Psoas muscle (tissue), 8 donors: Measurements from ENCODE around the gene KYAT1. TPM values are rescaled to one million over a fixed set of nuclear protein-coding genes. Genes with fewer than 3 reads are reported as not detected.

Experiments used
- ATAC-seq, 4 donors: fragments of 200-7000 bp; cut with Tn5 transposase; one replicate each; pipeline ENCODE4 v1.9.1; 2020; ENCODE audit warnings: moderate library complexity in 3 of 4, mild to moderate bottlenecking in 2 of 4
- DNase-seq, 2 donors: peaks; one replicate each; pipeline ENCODE4 v3.0.0-alpha.2; 2020
- H3K27ac ChIP-seq: fragments of 200-600 bp; one replicate; pipeline ENCODE4 v1.8.0; 2022
- H3K27me3 ChIP-seq, 3 donors: fragments of 200-600 bp in 1 of 3; one replicate each; pipeline versions ENCODE4 v1.6.1 to v1.8.0; 2013 to 2022; ENCODE audit warnings: low read length in 2 of 3, mild to moderate bottlenecking in 2 of 3, moderate library complexity in 1 of 3; ENCODE audit not compliant: insufficient read depth in 3 of 3
- H3K36me3 ChIP-seq, 2 donors: fragments of 200-600 bp in 1 of 2; one replicate each; pipeline versions ENCODE4 v1.6.1 to v1.8.0; 2013 to 2022; ENCODE audit warnings: low read depth in 1 of 2, mild to moderate bottlenecking in 1 of 2, moderate library complexity in 1 of 2; ENCODE audit not compliant: insufficient read depth in 1 of 2
- H3K4me1 ChIP-seq: fragments of 200-600 bp; one replicate; pipeline ENCODE4 v1.8.0; 2022
- H3K4me3 ChIP-seq: fragments of 200-600 bp; one replicate; pipeline ENCODE4 v1.8.0; 2022; ENCODE audit warnings: mild to moderate bottlenecking
- H3K9me3 ChIP-seq: fragments of 200-600 bp; one replicate; pipeline ENCODE4 v1.8.0; 2022
- WGBS, 3 donors: extraction: QIAGEN DNeasy Blood & Tissue Kit; methylation state at CpG; one replicate each; pipeline versions ENCODE4 v1.1.6 to v1.1.7; 2013; 5-methylcytosine and 5-hydroxymethylcytosine counted together
- intact Hi-C, 2 donors: fragments of 100-400 bp; cut with DNase I; formaldehyde crosslinking; loops; one replicate each; pipeline versions ENCODE4 v1.11.0 to v1.14.2; 2022
- polyA plus RNA-seq, 3 donors: library from polyadenylated mRNA; stranded (reverse); fragments of 200-250 nt; gene quantifications; one replicate each; pipeline ENCODE4 v1.2.3, GENCODE V29; 2013
- total RNA-seq, 4 donors: library from RNA; stranded (reverse); fragmentation: NEBNext Ultra II Directional in 2 of 4; extraction: Animal tissue kit (Norgen Biotek cat#: 25700) in 2 of 4; gene quantifications; one replicate each; pipeline versions ENCODE4 v1.2.1 to v1.2.4, GENCODE V29; 2021 to 2023
- TF ChIP-seq, protein P1 (sequence below): fragments of 200-600 bp; IDR thresholded peaks from one replicate; pipeline ENCODE4 v1.8.0; 2022; ENCODE audit warnings: antibody characterized with exemption
- donor health status: healthy with polysubstance abuse.
- donor health status: DM: no; HTN: no; CAD: no; lungs with moderate emphysema.
- donor health status: Bipolar disorder and iron deficiency.
- donor health status: healthy.
- donor health status: DM: yes; HTN: yes; CAD: no.
- donor health status: DM: no; HTN: no; CAD: no.
- donor health status: DM: no; HTN: no; CAD: no.
- donor health status: DM: yes; HTN: yes; CAD: no.

KYAT1 gene
- total and polyA plus RNA-seq, 7 donors: 6.4 to 12.0 (median 7.5) TPM

DNA sequence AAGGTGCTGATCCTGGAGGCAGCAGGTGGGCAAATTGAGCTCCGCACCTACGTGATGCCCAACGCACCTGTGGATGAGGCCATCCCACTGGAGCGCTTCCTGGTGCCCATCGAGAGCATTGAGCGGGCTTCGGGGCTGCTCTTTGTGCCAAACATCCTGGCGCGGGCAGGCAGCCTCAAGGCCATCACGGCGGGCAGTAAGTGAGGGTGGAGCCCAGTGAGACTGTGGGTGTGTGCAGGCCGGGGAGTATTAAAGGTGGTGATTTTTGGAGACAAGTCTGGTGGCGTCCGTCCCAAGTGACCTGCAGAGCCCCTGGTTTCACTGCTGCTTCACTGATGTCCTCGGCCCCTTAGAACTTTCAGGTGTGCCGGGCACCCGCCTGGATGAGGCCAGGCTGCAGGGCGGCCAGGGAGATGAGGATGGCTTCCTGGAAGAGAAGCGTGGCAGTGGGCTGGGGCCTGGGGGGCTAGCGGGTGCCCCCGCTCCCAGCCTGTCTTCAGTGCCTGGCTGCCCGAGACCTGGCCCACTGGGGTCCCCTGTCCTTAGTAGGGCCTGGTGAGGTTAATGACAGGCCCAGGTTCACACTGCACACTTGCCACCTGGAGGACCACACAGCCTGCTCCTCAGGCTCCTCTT lies 59.2 kb downstream of the KYAT1 start:
- H3K9me3 ChIP-seq: no peaks in the 10 kb centered on the region
- H3K27ac ChIP-seq: no peak overlapping the region
- ATAC-seq (no peak), DNase-seq (no peak)
- peaks cover 14% of the 10 kb centered on the region for H3K4me1 ChIP-seq
- H3K36me3 ChIP-seq: peaks cover 0 to 71% of the 10 kb centered on the region in 2 donors
- WGBS, 3 donors: 89 to 90% (median 89%) methylated on average over 22 of the region's 22 CpGs
- H3K4me3 ChIP-seq: no peak overlapping the region
- TF ChIP-seq, protein P1, sequence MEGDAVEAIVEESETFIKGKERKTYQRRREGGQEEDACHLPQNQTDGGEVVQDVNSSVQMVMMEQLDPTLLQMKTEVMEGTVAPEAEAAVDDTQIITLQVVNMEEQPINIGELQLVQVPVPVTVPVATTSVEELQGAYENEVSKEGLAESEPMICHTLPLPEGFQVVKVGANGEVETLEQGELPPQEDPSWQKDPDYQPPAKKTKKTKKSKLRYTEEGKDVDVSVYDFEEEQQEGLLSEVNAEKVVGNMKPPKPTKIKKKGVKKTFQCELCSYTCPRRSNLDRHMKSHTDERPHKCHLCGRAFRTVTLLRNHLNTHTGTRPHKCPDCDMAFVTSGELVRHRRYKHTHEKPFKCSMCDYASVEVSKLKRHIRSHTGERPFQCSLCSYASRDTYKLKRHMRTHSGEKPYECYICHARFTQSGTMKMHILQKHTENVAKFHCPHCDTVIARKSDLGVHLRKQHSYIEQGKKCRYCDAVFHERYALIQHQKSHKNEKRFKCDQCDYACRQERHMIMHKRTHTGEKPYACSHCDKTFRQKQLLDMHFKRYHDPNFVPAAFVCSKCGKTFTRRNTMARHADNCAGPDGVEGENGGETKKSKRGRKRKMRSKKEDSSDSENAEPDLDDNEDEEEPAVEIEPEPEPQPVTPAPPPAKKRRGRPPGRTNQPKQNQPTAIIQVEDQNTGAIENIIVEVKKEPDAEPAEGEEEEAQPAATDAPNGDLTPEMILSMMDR: no peak
- H3K27me3 ChIP-seq: no peaks in the 10 kb centered on the region
- intact Hi-C loops: no loop called here

GRCh38 chr9:128821584-128822406 lies 60.0 kb downstream of the KYAT1 start:
- no peak overlapping the region for H3K27ac ChIP-seq
- DNase-seq (peak in 1 of 2 donors; percentile 48), ATAC-seq (no peak)
- H3K4me1 ChIP-seq: peaks cover 14% of the 10 kb centered on the region
- H3K9me3 ChIP-seq: no peaks in the 10 kb centered on the region
- intact Hi-C loops: no loop called here
- H3K36me3 ChIP-seq: peaks cover 0 to 65% of the 10 kb centered on the region in 2 donors
- no peak overlapping the region for H3K4me3 ChIP-seq
- WGBS, 3 donors: 64 to 78% (median 67%) methylated on average over 16 of the region's 16 CpGs
- TF ChIP-seq, protein P1: no peak
- no peaks in the 10 kb centered on the region for H3K27me3 ChIP-seq

DNA sequence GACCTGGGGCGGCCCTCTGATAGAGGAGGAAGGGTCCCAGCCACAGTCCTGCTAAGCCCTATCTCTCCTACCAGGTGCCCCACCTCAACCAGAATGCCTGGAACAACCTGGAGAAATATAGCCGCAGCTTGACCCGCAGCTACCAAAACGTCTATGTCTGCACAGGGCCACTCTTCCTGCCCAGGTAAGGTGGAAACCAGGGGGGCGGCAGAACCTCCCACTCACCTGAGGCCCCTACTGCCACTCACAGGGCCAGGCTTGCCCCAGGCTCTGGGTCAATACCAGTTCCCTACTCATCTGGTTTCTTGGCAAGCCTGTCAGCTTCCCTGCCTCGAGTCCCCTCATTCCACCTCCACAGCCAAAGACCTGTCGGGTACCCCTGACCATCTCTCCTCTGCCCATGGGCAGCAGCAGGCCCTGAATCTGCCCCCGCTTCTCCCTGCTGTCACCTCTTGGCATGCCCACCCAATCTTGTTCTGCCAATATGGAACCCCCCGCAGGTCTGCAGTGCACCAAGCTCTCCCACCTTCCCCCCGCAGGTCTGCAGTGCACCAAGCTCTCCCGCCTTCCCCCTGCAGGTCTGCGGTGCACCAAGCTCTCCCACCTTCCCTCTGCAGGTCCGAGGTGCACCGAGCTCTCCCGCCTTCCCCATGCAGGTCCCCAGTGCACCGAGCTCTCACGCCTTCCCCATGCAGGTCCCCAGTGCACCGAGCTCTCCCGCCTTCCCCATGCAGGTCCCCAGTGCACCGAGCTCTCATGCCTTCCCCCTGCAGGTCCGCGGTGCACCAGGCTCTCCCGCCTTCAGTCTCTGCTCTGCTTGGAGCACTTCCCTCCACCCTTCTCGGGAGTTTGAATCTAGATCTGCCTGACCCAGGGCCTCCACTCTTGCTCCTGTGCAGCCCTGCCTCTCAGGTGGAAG lies 60.8 kb downstream of the KYAT1 start:
- Histone ChIP-seq H3K9me3 (no peaks in the 10 kb centered on the region), H3K4me3 (no peak overlapping the region), H3K27ac (no peak overlapping the region), H3K4me1 (peaks cover 14% of the 10 kb centered on the region), H3K27me3 (no peaks in the 10 kb centered on the region), H3K36me3 (peaks cover 0 to 56% of the 10 kb centered on the region in 2 donors)
- ATAC-seq: no peak
- 83 to 87% (median 83%) methylated on average over 24 of the region's 24 CpGs for WGBS, 3 donors
- intact Hi-C loops: no loop called here
- TF ChIP-seq, protein P1: no peak
- no peak for DNase-seq

GRCh38 chr9:128819716-128820664 lies 61.8 kb downstream of the KYAT1 start:
- Histone ChIP-seq H3K27me3 (no peaks in the 10 kb centered on the region), H3K4me3 (peak overlapping the region; percentile 68), H3K36me3 (peaks cover 0 to 47% of the 10 kb centered on the region in 2 donors), H3K27ac (peak overlapping the region; percentile 93), H3K9me3 (no peaks in the 10 kb centered on the region), H3K4me1 (peaks cover 14% of the 10 kb centered on the region)
- DNase-seq (peak in 1 of 2 donors; percentile 49), ATAC-seq (no peak)
- intact Hi-C loops: no loop called here
- 59 to 68% (median 63%) methylated on average over 18 of the region's 18 CpGs for WGBS, 3 donors
- TF ChIP-seq, protein P1: no peak
